Right atrium auricular region (tissue), 2 donors: ENCODE measurements around the gene DDX47. TPM values are rescaled to one million over a fixed set of nuclear protein-coding genes. Genes with fewer than 3 reads are reported as not detected.
"Not testable (repeated sequence)": the region's sequence is repeated elsewhere in the genome, so short reads cannot be mapped to it uniquely, and the experiment has no call there.

Experiments
- DNase-seq: peaks from one replicate; pipeline ENCODE4 v3.0.0-alpha.2; 2019; ENCODE audit warnings: low spot score
- H3K27ac ChIP-seq, 2 donors: fragments of 200-600 bp; sonication (generic); 1 replicate in 1 of 2; 2 replicates in 1 of 2; pipeline ENCODE4 v1.5.1; 2016 to 2019
- H3K27me3 ChIP-seq, 2 donors: fragments of 200-600 bp; sonication (generic); one replicate each; pipeline versions ENCODE4 v1.5.1 to v1.6.0; 2017 to 2019
- H3K36me3 ChIP-seq: fragments of 200-600 bp; sonication (generic); one replicate; pipeline ENCODE4 v1.5.1; 2016
- H3K4me1 ChIP-seq, 2 donors: fragments of 200-600 bp; sonication (generic); one replicate each; pipeline versions ENCODE4 v1.5.1 to v1.6.0; 2017 to 2019
- H3K4me3 ChIP-seq, 2 donors: fragments of 200-600 bp; sonication (generic); 1 replicate in 1 of 2; 2 replicates in 1 of 2; pipeline ENCODE4 v1.5.1; 2017 to 2019; ENCODE audit warnings: mild to moderate bottlenecking in 1 of 2, moderate library complexity in 1 of 2
- H3K9me3 ChIP-seq, 2 donors: fragments of 200-600 bp; sonication (generic); one replicate each; pipeline ENCODE4 v1.5.1; 2019
- CTCF ChIP-seq, 2 donors: fragments of 200-600 bp; sonication (generic); IDR thresholded peaks; one replicate each; pipeline ENCODE4 v1.5.1; 2019; ENCODE audit warnings: antibody characterized with exemption in 2 of 2
- total RNA-seq, 2 donors: library from RNA; depleted of rRNA; stranded (reverse); fragments of >200 nt; gene quantifications; one replicate each; pipeline ENCODE4 v1.1.0, GENCODE V29; 2016

The DDX47 gene
- total RNA-seq, 2 donors from 2014 or later = 24.1 to 35.6 TPM

DNA sequence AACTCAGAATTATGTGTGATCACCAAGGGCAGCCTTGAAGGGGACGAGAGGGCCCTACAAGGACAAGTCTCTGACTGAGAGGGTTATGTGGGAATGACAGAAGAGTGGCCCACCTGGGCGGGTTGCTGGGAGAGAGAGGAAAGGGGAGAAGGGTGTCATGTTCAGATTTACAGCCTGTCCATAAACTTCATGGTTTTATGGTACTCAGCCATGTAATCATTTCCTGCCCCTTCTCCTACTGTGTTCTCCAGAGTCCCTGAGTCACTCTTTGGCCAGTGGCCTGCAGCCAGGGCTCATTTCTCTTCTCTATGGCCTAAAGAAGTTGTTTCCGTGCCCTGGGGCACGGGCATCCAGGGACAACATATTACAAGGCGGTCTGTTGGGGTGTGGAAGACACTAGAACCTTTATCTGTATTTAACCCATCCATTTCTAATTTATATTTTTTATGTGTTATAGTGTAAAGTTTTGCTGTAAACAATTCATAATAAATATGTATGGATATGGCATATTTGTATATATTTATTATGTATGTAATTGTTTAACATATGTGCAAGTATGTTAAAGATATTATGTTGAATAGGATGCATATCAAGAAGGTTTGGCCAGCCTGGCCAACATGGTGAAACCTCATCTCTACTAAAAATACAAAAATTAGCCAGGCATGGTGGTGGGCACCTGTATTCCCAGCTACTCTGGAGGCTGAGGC lies 26.9 kb downstream of the DDX47 start:
- H3K4me3 ChIP-seq = no peak overlapping the region
- no peaks in the 10 kb centered on the region for H3K9me3 ChIP-seq
- no peak for TF ChIP-seq CTCF (IDR thresholded peaks at IDR 0.05)
- H3K36me3 ChIP-seq = no peaks in the 10 kb centered on the region
- H3K27ac ChIP-seq = no peak overlapping the region
- no peaks in the 10 kb centered on the region for H3K27me3 ChIP-seq
- DNase-seq = peak; percentile 67
- H3K4me1 ChIP-seq = no peaks in the 10 kb centered on the region

DNA sequence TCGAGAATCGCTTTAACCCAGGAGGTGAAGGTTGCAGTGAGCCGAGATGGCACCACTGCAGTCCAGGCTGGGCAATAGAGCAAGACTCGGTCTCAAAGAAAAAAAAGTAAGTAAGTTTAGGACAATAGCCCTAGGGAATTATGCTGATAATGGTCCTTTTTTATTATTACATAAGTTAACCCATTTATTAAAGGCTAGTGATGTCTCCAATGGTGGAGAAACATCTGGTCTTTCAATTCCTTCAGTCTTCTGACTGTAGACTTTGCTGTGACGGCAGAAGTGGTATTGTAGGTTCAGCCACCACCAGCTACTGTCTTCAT lies 27.4 kb downstream of the DDX47 start:
- no peak for DNase-seq
- TF ChIP-seq CTCF (IDR thresholded peaks at IDR 0.05) = no peak
- H3K36me3 ChIP-seq = no peaks in the 10 kb centered on the region
- no peaks in the 10 kb centered on the region for H3K4me1 ChIP-seq
- H3K9me3 ChIP-seq = no peaks in the 10 kb centered on the region
- no peak overlapping the region for H3K4me3 ChIP-seq
- no peaks in the 10 kb centered on the region for H3K27me3 ChIP-seq
- H3K27ac ChIP-seq = no peak overlapping the region

- DNase-seq, H3K27ac ChIP-seq, H3K4me1 ChIP-seq, H3K9me3 ChIP-seq, H3K27me3 ChIP-seq, H3K36me3 ChIP-seq, H3K4me3 ChIP-seq: not testable (repeated sequence)
Observed at GRCh38 chr12:12841428-12841827, 28.3 kb downstream of the DDX47 start.

DNA sequence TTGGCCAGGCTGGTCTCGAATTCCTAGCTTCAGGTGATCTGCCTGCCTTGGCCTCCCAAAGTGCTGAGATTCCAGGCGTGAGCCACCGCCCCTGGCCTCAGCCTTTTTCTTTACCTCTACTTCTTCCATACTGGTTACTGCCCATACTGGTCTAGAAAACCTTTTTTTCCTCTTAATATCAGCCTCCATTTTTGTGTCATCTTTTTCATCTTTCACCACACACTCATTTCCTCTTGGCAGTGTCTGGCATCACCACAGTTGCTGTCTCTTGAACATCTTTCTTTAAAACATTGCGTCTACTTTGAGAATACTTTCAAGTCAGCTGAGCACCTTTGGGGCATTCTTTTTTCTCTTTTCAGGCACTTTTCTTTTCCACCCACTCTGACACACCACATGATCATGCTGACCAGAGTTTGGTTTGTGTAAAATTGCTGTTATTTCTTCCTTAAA lies 32.7 kb downstream of the DDX47 start:
- Histone ChIP-seq H3K9me3 (no peaks in the 10 kb centered on the region), H3K27me3 (no peaks in the 10 kb centered on the region), H3K4me3 (no peak overlapping the region), H3K36me3 (no peaks in the 10 kb centered on the region), H3K4me1 (no peaks in the 10 kb centered on the region), H3K27ac (no peak overlapping the region)
- TF ChIP-seq CTCF (IDR thresholded peaks at IDR 0.05) = no peak
- no peak for DNase-seq

DNA sequence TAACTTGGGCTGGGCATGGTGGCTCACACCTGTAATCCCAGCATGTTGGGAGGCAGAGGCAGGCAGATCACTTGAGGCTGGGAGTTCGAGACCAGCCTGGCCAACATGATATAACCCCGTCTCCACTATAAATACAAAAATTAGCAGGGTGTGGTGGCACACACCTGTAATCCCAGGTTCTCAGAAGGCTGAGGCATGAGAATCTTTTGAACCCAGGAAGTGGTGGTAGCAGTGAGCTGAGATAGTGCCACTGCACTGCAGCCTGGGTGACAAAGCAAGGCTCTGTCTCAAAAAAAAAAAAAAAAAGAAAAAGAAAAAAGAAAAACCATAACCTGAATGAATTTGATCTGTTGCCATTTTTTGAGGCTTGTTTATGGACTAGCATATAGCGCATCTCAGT lies 33.6 kb downstream of the DDX47 start:
- not testable (repeated sequence) for H3K4me3 ChIP-seq, H3K9me3 ChIP-seq, H3K27me3 ChIP-seq, H3K4me1 ChIP-seq, H3K27ac ChIP-seq, H3K36me3 ChIP-seq, DNase-seq

GRCh38 chr12:12853435-12853834 lies 40.3 kb downstream of the DDX47 start:
- H3K4me3 ChIP-seq = no peak overlapping the region
- no peak for TF ChIP-seq CTCF (IDR thresholded peaks at IDR 0.05)
- DNase-seq = no peak
- no peaks in the 10 kb centered on the region for H3K27me3 ChIP-seq
- no peaks in the 10 kb centered on the region for H3K9me3 ChIP-seq
- no peaks in the 10 kb centered on the region for H3K36me3 ChIP-seq
- no peak overlapping the region for H3K27ac ChIP-seq
- no peaks in the 10 kb centered on the region for H3K4me1 ChIP-seq

DNA sequence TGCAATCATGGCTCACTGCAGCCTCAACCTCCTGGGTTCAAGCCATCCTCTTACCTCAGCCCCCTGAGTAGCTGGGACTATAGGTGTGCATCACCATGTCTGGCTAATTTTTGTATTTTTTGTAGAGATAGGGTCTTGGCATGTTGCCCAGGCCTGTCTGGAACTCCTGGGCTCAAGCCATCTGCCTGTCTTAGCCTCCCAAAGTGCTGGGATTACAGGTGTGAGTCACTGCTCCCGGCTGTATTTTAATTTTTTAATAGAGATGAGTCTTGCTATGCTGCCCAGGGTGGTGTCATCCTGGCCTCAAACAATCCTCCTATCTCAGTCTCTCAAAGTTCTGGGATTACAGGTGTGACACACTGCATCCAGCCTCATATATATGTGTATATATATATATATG lies 46.5 kb downstream of the DDX47 start:
- no peak for TF ChIP-seq CTCF (IDR thresholded peaks at IDR 0.05)
- H3K27ac ChIP-seq = no peak overlapping the region
- no peaks in the 10 kb centered on the region for H3K36me3 ChIP-seq
- no peaks in the 10 kb centered on the region for H3K9me3 ChIP-seq
- no peaks in the 10 kb centered on the region for H3K4me1 ChIP-seq
- H3K27me3 ChIP-seq = no peaks in the 10 kb centered on the region
- H3K4me3 ChIP-seq = no peak overlapping the region
- DNase-seq = no peak
